Muscle of leg (tissue), 11 donors: Measurements from ENCODE around the gene ZNF154. TPM values are rescaled to one million over a fixed set of nuclear protein-coding genes. Genes with fewer than 3 reads are reported as not detected.

Experiments used
- DNase-seq: peaks from one replicate; pipeline ENCODE4 v3.0.0; 2013
- H3K27ac ChIP-seq: one replicate; pipeline ENCODE4 v1.5.1; 2013; ENCODE audit warnings: mild to moderate bottlenecking, low read length, control low read depth
- H3K27me3 ChIP-seq: one replicate; pipeline ENCODE4 v1.6.1; 2013; ENCODE audit warnings: low read length; ENCODE audit not compliant: control insufficient read depth, insufficient read depth
- H3K36me3 ChIP-seq: one replicate; pipeline ENCODE4 v1.6.1; 2013; ENCODE audit warnings: low read length; ENCODE audit not compliant: control insufficient read depth, insufficient read depth
- H3K4me1 ChIP-seq: one replicate; pipeline ENCODE4 v1.6.1; 2013; ENCODE audit warnings: low read length; ENCODE audit not compliant: control insufficient read depth, insufficient read depth
- H3K4me3 ChIP-seq: one replicate; pipeline ENCODE4 v1.5.1; 2013; ENCODE audit warnings: low read length, control low read depth
- H3K9me3 ChIP-seq: replicated peaks from 2 replicates; pipeline ENCODE4 v1.6.1; 2013; ENCODE audit warnings: low read depth, low read length; ENCODE audit not compliant: control insufficient read depth
- whole genome bisulfite sequencing: methylation state at CpG from one replicate; pipeline ENCODE4 v1.1.5; 2013; ENCODE audit warnings: missing lambda C conversion rate; ENCODE audit not compliant: insufficient coverage; 5-methylcytosine and 5-hydroxymethylcytosine counted together
- polyA plus RNA-seq, 8 donors: library from polyadenylated mRNA; unstranded; fragments of 120-200 nt; gene quantifications; one replicate each; pipeline versions ENCODE4 v1.2.1 to v1.2.3, GENCODE V29; 2013; ENCODE audit warnings: inconsistent platforms in 1 of 8, low replicate concordance in 1 of 8; ENCODE audit not compliant: insufficient read length in 8 of 8, insufficient read depth in 1 of 8
- total RNA-seq: library from RNA; stranded (reverse); fragments of 120-200 nt; gene quantifications from one replicate; pipeline ENCODE4 v1.2.4, GENCODE V29; 2013

Gene ZNF154
- total and polyA plus RNA-seq, 9 donors: 7.6 to 14.2 (median 9.8) TPM

DNA sequence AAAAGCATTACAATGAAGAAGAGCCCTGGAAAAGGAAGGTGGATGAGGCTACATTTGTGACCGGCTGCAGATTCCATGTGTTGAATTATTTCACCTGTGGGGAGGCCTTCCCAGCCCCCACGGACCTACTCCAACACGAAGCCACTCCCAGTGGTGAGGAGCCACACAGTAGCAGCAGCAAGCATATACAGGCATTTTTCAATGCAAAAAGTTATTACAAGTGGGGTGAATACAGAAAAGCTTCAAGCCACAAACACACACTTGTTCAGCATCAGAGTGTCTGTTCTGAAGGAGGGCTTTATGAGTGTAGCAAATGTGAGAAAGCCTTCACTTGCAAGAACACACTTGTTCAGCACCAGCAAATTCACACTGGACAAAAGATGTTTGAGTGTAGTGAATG, 22.3 kb downstream of the ZNF154 start:
- Histone ChIP-seq H3K4me3 (no peak overlapping the region), H3K36me3 (peaks cover 59% of the 10 kb centered on the region)
- WGBS: no CpG with 5 or more reads among the region's 3 CpGs

DNA sequence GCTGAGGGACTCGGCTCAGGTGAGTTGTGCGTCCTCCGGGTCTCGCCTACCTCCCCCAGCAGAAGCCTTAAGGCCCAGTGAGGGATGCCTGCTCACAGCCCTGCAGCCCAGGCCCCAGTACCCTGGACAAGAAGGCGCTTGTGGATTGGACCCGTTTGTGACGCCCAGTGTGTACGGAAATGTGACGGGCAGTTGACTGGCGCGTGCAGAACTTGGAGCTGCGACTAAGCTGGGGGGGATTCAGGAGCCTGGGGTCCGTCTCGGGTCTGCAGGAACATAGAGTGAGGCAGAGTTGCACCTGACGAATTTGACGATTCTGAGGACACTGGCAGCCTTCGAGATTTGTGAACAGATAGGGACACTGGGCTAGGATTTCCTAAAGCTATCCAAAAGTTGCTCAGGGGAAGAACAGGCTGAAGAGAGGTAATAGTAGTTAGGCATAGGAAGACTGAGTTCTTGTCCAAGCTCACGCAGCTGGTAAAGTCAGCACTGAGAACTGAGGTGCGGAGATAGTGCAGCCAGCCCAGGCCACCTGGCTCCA, 26.7 kb downstream of the ZNF154 start:
- Histone ChIP-seq H3K27me3 (peaks cover 2% of the 10 kb centered on the region), H3K36me3 (peaks cover 41% of the 10 kb centered on the region), H3K9me3 (peaks cover 47% of the 10 kb centered on the region), H3K4me1 (peaks cover 9% of the 10 kb centered on the region), H3K4me3 (peak overlapping the region; percentile 72), H3K27ac (no peak overlapping the region)
- no peak for DNase-seq
- WGBS: 2% methylated on average over 19 of the region's 19 CpGs

More for the DNA sequence above, 22.3 kb downstream of the ZNF154 start:
- H3K27ac ChIP-seq: no peak overlapping the region
- H3K27me3 ChIP-seq: no peaks in the 10 kb centered on the region
- peaks cover 81% of the 10 kb centered on the region for H3K9me3 ChIP-seq
- H3K4me1 ChIP-seq: peaks cover 9% of the 10 kb centered on the region
- no peak for DNase-seq

DNA sequence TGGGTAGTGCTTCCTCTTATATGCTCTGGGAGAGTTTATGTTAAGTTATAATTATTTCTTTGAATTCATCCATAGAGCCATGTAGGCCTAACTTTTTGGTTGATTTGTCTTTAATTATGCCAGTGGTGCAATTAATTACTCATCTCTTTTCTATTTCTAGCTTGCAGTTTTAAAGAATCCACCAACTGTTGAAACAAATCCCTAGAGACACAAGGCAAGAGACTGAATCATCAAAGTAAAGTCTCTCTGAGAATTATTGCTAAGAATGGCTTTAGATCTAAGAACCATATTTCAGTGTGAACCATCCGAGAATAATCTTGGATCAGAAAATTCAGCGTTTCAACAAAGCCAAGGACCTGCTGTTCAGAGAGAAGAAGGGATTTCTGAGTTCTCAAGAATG, 33.1 kb downstream of the ZNF154 start:
- DNase-seq: no peak
- H3K36me3 ChIP-seq: no peaks in the 10 kb centered on the region
- no peaks in the 10 kb centered on the region for H3K9me3 ChIP-seq
- H3K4me3 ChIP-seq: no peak overlapping the region
- WGBS: 83% methylated on average over 2 of the region's 2 CpGs
- no peaks in the 10 kb centered on the region for H3K4me1 ChIP-seq
- H3K27me3 ChIP-seq: peaks cover 2% of the 10 kb centered on the region
- H3K27ac ChIP-seq: no peak overlapping the region

DNA sequence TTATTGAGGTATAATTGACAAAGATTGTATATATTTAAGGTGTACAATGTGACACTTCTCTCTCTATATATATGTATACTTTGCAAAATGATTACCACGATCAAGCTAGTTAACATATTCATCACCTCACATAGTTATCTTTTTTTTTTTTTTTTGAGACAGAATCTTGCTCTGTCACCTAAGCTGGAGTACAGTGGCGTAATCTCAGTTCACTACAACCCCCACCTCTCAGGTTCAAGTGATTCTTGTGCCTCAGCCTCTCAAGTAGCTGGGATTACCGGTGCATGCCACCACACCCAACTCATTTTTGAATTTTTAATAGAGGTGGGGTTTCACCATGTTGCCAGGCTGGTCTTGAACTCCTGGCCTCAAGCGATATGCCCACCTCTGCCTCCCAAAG, 36.5 kb downstream of the ZNF154 start:
- no peaks in the 10 kb centered on the region for H3K36me3 ChIP-seq
- H3K27me3 ChIP-seq: no peaks in the 10 kb centered on the region
- H3K9me3 ChIP-seq: no peaks in the 10 kb centered on the region
- H3K27ac ChIP-seq: no peak overlapping the region
- no CpG with 5 or more reads among the region's 4 CpGs for WGBS
- no peaks in the 10 kb centered on the region for H3K4me1 ChIP-seq
- DNase-seq: no peak
- no peak overlapping the region for H3K4me3 ChIP-seq

DNA sequence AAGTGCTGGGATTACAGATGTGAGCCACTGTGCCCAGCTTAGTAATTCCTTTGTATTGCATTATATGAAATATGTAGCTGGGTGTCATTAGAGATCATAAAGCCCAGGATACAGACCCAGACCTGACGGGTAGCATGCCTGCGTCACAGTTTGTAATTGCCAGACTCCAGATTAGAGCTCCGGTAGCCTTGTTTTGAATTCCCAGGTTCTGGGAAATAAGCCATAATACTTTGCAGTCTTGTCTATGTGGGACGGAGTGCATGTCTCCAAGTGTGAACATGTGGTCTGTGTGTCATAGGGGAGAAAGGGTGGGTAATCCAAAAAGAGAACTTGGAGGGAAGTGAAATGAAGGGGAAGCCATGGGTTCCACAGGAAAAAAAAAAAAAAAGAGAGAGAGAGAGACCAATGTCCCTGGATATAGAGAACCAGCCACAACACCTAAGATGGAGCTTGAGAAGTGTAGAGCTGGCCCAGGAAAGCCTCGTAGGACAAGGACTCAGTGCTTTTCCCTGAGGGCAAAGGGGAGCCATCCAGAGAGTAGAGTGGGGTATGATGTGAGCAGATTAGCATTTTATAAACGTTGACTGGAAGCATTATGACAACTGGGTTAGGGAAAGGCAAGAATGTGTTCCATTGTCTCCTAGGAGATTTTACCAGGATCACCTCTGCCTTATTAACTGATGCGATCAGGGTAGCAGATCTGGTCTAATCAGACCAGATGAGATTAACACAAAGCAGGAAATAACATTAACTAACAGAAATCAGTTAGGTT, 37.7 kb downstream of the ZNF154 start:
- H3K27me3 ChIP-seq: no peaks in the 10 kb centered on the region
- no peak for DNase-seq
- 71% methylated on average over 5 of the region's 7 CpGs for WGBS
- H3K9me3 ChIP-seq: no peaks in the 10 kb centered on the region
- H3K4me3 ChIP-seq: no peak overlapping the region
- no peaks in the 10 kb centered on the region for H3K4me1 ChIP-seq
- H3K36me3 ChIP-seq: no peaks in the 10 kb centered on the region
- no peak overlapping the region for H3K27ac ChIP-seq

DNA sequence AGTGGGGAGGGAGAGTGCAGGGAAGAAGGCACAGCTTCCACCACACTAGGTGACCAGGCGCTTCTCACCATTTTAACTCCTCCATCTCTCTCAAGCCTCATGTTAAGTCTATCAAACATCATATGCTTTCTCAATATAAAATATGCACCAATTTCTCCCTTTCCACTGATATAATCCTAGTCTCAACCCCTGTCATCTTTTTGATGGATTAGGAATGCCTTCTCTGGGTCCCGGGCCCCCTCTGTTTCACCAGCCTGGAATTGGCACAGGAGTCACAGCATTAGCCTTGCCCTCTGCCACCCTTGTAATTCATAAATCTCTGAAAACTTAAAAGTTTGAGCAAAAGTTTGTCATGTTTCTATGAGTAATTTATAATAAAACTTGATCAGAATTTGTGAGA, 40.4 kb downstream of the ZNF154 start, which contains the start of gene ZSCAN4:
Gene ZSCAN4, plus strand, starts transcription at position 301 of the 400 bp plus-strand sequence. CDS start 7,211 bp downstream, outside the sequence.
- H3K36me3 ChIP-seq: no peaks in the 10 kb centered on the region
- H3K27me3 ChIP-seq: no peaks in the 10 kb centered on the region
- no peaks in the 10 kb centered on the region for H3K9me3 ChIP-seq
- DNase-seq: no peak
- no peak within 1 kb of the TSS for H3K27ac ChIP-seq
- no CpG with 5 or more reads among the region's 2 CpGs for WGBS
- H3K4me3 ChIP-seq: no peak within 1 kb of the TSS
- peaks cover 8% of the 10 kb centered on the region for H3K4me1 ChIP-seq

DNA sequence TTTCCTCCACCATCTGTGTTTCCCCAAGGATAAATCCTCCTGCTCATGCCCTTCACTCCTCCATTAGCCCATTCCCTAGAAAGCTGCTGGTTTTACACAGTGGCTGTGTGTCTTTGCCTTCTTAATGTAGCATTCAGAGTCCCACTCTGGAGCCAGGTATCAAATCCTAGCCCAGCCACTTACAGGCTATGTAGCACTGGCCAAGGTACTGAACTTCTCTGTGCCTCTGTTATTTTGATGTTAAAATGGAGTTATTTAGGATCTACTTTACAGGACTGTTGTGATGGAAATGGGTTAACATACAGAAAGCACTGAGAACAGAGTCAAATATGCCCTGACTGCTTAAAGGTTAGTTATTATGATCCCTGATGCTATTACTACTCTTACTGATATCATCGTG, 41.8 kb downstream of the ZNF154 start:
- H3K4me1 ChIP-seq: peaks cover 9% of the 10 kb centered on the region
- no peak overlapping the region for H3K4me3 ChIP-seq
- no peak overlapping the region for H3K27ac ChIP-seq
- 86% methylated on average over 1 of the region's 1 CpG for WGBS
- H3K27me3 ChIP-seq: peaks cover 5% of the 10 kb centered on the region
- H3K9me3 ChIP-seq: no peaks in the 10 kb centered on the region
- DNase-seq: no peak
- no peaks in the 10 kb centered on the region for H3K36me3 ChIP-seq

DNA sequence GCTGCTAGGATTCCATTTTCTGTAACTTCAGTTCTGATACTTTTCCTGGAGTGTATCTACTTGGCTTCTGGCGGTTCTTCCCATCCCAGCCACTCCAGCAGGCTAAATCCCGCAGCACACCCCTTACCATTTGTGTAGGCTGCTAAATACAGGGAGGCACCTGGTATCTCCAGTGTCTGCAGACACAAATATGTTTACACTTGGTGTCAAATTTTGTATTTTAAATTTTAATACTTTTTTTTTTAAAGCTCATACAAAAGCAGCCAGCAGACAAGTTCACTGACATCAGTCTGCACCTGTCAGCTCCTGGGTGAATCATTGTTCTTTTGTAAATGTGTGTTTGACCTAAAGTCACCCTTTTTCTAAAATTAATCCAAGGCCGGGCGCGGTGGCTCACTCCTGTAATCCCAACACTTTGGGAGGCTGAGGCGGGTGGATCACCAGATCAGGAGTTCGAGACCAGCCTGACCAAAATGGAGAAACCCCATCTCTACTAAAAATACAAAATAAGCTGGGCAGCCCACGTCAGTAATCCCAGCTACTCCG, 43.7 kb downstream of the ZNF154 start:
- Histone ChIP-seq H3K36me3 (no peaks in the 10 kb centered on the region), H3K27ac (no peak overlapping the region), H3K27me3 (peaks cover 8% of the 10 kb centered on the region), H3K4me3 (no peak overlapping the region), H3K9me3 (no peaks in the 10 kb centered on the region), H3K4me1 (peaks cover 9% of the 10 kb centered on the region)
- no peak for DNase-seq
- no CpG with 5 or more reads among the region's 9 CpGs for WGBS

DNA sequence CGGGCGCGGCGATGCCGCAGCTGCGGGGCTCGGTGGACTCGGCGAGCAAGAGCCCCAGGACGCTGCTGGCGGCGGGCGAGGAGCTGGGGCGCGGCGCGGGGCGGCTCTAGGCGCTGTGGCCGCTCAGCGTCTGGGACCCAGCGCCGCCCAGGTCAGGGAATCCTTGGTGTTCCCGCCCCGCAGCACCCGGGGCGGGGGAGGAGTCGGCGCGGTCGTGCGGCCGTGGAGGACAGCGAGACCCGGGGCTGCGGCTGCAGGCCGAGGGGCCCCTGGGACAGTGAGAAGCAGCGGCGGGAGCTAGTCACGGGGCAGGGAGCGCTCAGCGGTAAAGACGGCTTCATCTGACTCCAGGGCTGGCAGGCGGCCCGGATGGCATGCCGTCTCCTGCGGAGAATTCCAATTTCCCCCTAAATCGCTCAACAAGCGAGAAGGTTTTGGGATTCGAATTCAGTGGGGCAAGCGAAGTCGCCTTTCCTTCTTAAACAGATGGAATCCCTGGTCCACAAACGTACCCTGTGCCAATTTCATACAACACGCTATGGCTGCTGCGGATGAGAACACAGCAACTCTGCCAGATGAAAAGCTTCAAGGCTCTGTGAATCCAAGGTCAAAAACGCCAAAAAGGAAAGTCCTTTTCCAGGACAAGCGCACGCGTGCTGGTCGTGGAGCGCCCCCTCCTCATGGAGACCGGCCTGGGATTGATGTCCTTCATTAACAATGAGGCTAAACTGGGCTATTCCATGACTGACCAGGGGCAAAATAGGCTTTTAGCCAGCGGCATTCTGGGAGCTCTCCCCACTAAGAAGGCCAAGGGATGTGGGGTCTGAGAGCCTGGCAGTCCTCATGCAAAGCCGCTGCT, 44.5 kb downstream of the ZNF154 start:
- WGBS: under 1% methylated on average over 62 of the region's 64 CpGs
- DNase-seq: peak; percentile 69
- peaks cover 9% of the 10 kb centered on the region for H3K4me1 ChIP-seq
- H3K36me3 ChIP-seq: no peaks in the 10 kb centered on the region
- peak overlapping the region; percentile 42 for H3K27ac ChIP-seq
- H3K27me3 ChIP-seq: peaks cover 8% of the 10 kb centered on the region
- H3K9me3 ChIP-seq: no peaks in the 10 kb centered on the region
- peak overlapping the region; percentile 43 for H3K4me3 ChIP-seq

DNA sequence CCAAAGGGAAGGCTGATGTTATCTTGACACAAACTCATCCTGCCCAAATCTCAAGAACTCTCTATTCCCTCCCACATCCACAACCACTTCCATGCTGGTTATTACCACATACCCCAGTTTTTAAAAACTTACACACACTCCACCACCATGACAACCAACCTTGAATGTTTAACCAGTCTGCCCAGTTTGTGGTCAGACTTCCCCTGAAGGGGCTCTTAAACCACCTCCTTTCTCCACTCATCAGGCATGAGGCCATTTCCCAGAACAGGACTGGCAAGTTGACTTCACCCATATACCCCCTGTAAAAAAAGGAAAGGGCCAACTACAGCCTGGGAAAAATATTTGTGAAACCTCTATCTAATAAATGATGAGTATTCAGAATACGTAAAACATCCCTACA, 52.7 kb downstream of the ZNF154 start:
- DNase-seq: no peak
- Histone ChIP-seq H3K27me3 (peaks cover 4% of the 10 kb centered on the region), H3K9me3 (no peaks in the 10 kb centered on the region), H3K4me3 (no peak overlapping the region), H3K27ac (no peak overlapping the region), H3K4me1 (no peaks in the 10 kb centered on the region), H3K36me3 (no peaks in the 10 kb centered on the region)
- WGBS: no CpG with 5 or more reads among the region's 1 CpG
